HG03571 (cell line): Measurements from ENCODE around the gene PDE3B.
"Not testable (repeated sequence)": the region's sequence is repeated elsewhere in the genome, so short reads cannot be mapped to it uniquely, and the experiment has no call there.

Source experiments
- ATAC-seq: cut with Tn5 transposase; IDR thresholded peaks from one replicate; pipeline ENCODE4 v1.9.1; 2021; ENCODE audit not compliant: unreplicated experiment

PDE3B gene

DNA sequence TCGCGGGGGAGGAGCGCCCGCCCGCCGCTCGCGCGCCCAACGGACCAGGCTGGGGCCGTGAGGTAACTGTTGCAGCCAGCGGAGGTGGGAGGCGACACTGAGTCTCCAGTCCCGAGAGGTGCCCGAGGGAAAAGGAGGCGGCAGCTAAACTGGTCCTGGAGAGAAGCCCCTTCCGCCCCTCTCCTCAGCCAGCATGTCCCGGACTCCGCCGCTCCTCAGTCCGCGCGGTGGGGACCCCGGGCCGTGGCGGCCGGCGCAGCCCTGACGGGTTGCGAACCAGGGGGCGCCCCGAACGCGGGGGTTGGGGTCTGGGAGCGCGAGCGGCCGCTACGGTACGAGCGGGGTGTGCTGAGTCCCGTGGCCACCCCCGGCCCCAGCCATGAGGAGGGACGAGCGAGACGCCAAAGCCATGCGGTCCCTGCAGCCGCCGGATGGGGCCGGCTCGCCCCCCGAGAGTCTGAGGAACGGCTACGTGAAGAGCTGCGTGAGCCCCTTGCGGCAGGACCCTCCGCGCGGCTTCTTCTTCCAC, at the start of gene PDE3B:
Gene PDE3B, plus strand, starts transcription at position 108 of the 529 bp plus-strand sequence. Its CDS starts 272 bp downstream, at position 380.
- ATAC-seq, result peak; percentile 39

DNA sequence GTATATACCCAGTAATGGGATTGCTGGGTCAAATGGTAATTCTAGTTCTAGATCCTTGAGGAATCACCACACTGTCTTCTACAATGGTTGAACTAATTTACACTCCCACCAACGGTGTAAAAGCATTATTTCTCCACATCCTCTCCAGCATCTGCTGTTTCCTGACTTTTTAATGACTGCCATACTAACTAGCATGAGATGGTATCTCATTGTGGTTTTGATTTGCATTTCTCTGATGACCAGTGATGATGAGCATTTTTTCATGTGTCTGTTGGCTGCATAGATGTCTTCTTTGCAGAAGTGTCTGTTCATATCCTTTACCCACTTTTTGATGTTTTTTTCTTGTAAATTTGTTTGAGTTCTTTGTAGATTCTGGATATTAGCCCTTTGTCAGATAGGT, 48.3 kb upstream of the PDE3B start:
- not testable (repeated sequence) for ATAC-seq

DNA sequence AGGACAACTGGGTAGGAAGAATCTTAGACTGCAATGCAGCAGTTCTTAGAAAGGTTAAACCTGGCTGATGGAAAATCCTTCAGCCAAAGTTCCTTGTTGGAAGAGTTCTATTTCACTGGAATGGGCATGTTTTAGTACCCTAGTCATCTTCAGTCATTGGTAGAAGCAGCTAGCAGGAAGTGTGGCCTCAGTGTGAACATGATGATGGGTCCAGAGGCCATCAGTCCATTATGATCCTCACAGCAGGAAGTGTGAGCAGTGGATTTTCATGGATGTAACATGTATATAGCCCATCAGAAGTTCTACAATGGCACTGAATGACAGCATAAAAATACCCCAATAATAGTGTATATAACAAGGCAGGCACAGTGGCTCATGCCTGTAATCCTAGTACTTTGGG, 35.9 kb upstream of the PDE3B start:
- ATAC-seq, result no peak

DNA sequence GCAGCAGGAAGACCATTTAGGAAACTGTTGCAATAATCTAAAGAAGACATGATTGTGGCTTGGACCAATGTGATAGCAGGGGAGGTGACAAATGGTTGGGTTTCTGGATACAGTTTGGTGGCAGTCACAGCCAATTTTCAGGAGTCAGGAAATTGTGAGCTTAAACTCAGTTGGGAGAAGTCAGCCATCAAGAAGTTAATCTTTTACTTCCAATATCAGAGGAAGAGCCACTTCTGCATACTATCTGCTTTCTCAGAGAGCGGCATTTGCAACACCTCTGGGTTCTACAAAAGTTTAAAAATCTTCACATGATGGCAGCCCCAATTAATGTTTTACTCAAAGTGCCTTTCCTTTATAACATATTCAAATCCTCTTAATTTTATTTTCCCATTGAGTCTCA, 33.7 kb upstream of the PDE3B start:
- no peak for ATAC-seq

DNA sequence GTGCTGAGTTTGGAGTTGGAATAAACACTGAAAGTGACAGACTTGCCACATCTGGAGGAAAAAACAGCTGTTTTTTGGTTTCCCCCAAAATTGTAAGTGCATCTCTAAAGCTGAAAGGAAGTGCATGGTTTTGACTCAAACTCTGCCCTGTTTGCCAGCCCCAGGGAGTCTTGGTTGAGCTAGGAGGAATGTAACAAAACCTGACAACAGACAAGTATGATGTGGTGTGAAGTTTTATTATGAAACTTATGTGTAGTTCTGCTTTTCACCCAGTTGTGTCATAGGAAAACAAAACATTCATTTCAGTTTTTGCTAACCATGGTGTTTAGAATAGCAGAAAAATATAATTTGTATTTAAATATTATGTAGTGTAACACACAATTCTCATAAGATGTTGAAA, 31.7 kb upstream of the PDE3B start:
- no peak for ATAC-seq

DNA sequence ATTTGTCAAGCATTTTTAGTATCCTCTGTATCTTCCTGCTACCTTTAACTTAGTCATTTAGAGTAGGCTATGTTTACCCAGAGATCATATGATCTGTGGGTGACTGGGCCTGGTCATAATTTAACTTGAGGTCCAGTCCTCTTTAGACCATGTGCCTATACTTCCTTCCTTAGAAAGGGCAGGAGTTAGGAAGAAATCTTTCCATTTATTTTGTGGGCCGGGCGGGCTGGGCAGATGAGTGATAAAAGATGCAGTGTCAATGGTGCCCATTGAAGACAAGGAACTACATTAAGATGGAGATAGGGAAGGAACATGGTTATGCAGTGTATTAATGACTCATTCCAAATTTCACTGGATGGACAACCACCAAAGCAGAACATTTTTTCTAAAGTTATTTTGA, 30.9 kb upstream of the PDE3B start:
- ATAC-seq, result no peak

DNA sequence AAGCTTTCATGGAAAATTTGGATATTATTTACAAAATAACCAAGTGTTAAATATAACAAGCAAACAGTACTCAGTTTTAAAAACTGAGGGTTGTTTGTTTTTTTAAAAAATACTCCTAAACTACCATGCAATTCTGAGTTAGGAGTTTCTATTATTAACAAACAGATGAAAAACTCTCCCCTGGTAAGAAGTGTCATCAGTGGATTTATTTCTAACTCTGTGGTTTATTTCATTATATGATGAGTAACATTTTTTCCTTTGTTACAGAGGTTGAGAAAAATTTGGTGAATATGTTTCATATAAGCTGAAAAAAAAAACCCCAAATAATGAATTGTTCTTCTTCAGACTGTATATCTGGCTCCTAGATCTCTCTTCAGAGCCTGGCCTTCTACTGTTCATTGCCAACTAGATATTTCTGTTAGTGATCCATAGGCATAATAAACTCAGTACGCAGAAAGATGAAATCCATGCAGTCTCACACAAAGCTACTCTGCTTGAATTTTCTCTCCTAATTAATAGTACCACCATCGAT, 29.4 kb upstream of the PDE3B start:
- no peak for ATAC-seq

DNA sequence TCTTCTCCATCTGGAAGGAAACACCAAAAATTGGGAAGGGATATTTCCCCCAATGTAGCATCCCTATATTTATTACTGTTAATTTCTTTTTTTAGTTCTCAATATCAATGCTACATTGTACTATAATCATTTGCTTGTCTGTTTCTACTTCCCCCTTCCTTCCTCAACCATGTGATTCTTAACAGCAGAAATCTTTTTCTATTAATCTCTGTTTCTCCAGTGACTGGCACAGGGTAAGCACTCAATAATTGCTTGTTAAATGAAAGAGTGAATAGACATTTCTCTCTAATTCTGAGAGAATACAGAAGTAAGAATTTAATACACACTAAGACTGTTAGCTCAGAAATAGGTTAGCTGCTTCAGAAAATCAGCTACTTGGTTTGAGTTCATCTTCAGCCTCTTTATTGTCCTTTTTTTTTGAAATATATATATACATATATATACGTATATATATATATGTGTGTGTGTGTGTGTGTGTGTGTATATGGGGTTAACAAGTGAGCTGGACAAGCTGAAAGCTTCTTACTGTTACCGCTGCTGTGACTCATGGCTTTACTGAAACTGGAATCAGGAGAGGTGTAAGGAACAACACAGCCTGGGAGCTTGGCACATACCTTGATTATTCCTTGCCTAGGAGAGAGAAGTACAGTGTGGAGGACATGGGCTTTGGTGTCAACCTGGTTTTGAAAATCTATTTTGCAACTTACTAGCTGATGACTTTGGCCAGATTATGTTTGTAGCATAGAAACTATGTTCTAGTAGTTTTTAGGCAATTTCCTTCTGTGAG, 26.2 kb upstream of the PDE3B start:
- no peak for ATAC-seq

DNA sequence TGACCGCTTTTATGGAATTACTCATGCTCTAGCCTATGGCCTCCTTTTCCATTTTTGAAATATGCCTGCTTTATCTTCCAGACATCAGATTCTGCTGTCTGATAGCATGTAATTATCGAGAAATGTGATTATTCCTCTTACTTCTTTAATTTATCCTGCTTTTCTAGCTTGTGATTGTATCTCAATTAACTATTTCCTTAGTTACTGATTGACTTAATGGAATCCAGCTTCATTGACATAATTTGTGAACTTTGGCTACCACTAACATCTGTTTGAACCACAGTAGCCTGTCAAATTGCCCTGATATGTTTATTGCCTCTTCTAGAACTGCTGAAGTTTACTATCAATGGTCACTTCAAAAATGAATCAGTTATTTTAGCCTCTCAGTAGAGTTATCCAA, 25.5 kb upstream of the PDE3B start:
- ATAC-seq, result no peak

DNA sequence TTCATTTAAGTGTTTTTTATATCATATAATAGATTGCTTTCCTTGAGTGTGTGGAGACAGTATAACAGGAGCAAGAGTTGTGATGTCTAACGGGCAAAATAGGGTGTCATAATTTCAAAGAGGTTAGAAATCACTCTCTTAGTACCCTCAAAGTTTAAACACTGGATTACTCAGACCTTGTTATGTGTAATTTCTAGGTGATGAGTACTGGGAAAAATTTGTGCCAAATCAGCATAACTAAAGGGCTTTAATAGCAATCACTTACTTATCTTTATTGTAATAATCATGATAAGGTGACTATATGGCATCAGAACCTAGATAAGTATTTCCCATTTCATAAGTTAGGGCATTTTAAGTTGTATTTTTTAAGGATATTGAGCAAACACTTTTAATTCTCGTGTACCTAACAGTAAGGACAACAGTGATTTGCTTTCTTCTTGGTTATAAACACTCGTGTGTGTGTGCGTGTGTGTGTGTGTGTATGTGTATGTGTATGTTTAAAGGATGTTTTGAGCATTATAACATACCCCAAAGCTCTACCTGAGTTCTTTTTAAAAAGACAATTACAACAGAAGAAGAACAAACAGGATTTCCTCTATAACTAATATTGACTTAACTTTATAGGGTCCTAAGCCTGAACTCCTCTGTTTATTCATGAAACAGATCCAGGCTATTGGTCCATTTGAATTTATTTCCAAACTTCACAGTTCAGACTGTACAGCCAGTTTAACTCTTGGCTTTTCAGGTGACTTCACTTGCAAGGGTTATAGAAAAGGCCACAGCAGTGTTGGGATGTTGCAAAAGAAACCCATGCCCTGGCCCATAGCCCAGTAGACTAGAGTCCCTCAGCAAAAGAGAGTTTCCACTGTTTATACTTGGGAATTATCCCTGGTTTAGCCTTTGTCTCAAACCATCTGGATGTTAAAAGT, 23.7 kb upstream of the PDE3B start:
- no peak for ATAC-seq

DNA sequence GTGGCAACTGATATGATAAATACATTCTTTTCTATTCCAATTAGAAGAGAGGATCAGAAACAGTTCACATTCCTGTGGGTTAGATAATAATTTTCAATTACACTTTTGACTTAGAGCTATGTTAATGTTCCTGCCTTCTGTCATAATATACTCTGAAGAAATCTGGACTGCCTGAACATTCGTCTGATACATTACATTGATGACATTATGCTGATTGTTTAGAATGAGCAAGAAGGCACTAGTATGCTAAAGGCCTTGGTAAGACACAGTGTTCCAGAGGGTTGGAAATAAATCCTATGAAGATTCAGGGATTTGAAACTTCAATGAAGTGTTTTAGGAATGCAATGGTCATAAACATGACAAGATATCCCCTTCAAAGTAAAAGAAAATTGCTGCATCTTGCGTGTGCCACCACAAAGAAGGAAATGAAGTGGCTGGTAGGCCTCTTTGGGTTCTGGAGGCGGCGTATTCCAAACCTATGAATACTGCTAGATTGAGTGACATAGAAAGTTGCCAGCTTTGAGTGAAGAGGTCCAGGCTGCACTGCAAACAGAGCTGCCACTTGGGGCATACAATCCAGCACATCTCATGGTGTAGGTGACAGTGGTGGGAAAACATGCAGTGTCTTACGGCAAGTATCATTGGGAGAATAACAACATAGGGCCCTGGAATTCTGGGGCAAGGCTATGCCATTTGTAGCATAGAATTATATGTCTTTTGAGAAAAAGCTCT, 21.2 kb upstream of the PDE3B start:
- ATAC-seq, result no peak

DNA sequence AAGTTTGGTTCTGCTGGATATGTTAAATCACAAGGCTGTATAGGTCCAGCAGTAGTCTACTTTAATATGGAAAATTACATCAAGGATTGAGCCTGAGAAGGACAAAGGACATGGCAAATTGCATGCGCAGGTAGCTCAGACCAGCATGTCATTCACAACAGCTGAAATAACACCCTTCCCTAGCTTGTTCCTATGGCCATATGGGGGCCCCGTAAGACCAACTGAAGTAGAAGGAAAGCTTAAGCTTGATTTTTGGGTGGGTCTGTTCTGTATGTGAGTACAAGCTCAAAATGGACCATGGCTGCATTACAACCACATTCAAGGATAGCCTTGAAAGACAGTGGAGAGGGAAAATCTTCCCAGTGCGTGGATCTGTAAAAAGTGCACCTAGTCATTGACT, 20.6 kb upstream of the PDE3B start:
- no peak for ATAC-seq

DNA sequence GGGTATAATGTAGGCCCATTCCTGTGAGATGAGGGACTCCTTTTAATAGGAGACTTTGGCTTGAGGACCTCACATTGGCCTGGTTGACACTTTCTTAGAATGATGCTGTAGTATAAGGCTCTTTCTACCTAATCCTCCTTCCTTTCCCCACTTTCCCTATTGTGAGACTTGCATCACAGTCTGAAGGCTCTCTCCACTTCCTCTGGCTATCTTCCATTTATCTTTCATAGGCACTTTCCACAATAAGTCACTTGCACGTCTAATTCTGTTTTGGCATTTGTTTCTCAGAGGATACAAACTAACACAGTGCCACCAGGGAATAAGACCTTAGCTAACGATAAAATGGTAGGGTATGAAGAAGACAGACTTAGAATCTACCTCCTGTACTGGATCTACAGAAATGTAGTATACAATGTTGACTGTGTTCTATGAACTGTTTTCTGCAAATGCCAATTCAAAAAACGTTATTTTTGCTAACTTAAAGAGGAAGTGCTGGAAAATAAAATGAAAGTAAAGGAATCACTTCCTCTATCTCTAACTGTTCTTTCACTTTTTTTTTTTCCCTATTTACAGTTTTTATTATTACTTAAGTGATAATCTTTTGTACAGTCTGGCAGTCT, 17.9 kb upstream of the PDE3B start:
- ATAC-seq, result no peak

DNA sequence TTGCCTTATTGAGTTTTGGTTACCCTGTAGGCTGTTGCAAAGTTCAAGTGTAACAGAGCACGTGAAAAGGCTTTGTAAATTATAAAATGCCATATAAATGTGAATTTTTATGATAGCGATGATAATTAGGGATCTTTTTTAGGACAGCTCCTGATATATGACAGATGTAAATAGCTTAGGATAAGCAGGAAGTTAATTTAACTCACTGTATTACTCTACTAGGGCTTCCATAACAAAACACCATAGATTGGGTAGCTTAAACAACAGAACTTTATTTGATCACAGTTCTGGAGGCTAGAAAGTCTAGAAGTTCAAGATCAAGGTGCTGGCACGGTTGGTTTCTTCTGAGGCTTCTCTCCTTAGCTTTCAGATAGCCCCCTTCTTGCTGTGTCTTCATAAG, 17.0 kb upstream of the PDE3B start:
- ATAC-seq, result no peak

DNA sequence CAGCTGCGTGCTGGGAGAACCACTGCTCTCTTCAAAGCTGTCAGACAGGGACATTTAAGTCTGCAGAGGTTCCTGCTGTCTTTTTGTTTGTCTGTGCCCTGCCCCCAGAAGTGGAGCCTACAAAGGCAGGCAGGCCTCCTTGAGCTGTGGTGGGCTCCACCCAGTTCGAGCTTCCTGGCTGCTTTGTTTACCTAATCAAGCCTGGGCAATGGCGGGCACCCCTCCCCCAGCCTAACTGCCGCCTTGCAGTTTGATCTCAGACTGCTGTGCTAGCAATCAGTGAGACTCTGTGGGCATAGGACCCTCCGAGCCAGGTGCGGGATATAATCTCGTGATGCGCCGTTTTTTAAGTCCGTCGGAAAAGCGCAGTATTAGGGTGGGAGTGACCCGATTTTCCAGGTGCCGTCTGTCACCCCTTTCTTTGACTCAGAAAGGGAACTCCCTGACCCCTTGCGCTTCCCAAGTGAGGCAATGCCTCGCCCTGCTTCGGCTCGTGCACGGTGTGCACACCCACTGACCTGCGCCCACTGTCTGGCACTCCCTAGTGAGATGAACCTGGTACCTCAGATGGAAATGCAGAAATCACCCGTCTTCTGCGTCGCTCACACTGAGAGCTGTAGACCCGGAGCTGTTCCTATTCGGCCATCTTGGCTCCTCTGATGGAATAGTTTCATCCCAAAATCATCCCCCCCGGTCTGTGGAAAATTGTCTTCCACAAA, 9.9 kb upstream of the PDE3B start:
- not testable (repeated sequence) for ATAC-seq

DNA sequence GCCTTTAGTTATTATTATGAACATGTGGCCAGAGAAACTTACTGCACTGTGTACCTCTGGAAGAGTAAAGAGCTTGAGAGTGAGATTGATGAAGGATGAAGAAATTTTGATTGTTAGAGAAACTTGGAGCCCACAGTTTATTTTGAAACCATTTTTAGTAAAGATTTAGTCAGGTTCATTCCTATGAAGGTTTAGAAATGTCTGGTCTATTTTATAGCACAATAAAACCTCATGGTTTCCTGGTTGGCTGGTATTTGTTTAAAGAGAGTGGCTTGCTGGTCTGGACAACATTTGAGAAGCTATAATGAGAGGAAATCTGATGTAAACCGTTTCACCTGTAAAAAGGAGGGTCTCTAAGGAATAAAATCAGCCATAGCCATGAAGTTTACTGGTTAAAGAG, 8.8 kb upstream of the PDE3B start:
- no peak for ATAC-seq

DNA sequence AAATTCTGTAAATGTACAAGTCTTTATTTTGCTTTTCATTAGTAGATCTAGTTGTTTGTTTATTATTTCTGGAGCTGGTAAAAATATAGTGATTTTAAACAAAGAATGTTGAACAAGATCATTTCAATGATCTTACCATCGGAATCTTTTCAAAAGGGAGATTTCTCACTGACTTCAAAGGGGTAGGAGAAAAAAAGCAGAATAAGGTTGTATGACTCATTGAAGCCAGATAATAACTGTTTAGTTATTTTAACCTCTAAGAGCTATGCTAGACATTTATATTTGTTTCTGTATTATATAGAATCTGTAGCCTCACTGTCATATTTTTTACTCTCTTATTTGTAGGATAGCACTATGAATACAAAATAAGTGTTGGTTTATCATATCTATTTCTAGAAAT, 8.1 kb upstream of the PDE3B start:
- no peak for ATAC-seq

DNA sequence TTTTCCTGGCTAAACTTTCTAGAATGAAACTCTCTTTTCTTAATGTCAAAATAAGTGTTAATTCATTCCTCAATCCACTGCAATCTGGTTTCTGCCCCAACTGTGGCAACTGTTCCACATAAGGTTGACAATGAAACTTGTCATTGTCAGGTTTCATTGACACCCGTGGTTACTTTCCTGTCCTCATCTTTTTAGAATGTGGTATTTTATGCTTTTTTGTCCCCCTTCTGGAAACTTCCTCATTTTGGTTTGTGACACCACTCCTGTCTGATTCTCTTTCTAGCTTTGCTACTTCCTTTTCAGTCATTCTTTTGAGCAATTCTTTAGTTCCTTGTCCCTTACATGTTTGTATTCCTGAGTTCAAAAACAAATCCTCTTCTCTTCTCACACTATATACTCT, 7.5 kb upstream of the PDE3B start:
- ATAC-seq, result no peak

DNA sequence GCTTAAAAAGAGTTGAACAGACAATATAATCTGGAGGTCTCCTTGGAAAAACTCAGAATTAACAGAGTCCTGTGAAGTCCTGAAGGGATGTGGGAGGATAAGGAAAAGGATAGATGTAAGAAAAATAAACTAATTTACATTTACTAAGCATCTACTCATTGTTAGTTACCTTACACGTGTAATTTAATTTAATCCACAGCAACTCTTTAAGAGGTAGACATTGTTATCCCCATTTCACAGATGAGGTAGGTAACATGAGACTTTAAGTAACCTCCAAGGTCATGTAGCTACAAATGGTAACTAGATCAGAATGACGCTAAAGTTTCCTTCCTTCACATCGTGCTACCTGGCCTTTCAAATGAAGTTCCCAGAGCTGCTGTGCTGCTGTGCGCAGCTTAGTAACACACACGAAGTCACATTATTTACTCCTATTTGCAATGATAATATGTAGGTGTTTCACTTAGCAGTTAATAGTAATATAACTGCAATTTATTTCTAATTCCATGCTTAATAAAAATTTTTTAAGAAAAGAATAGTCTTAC, 5.7 kb upstream of the PDE3B start:
- no peak for ATAC-seq

DNA sequence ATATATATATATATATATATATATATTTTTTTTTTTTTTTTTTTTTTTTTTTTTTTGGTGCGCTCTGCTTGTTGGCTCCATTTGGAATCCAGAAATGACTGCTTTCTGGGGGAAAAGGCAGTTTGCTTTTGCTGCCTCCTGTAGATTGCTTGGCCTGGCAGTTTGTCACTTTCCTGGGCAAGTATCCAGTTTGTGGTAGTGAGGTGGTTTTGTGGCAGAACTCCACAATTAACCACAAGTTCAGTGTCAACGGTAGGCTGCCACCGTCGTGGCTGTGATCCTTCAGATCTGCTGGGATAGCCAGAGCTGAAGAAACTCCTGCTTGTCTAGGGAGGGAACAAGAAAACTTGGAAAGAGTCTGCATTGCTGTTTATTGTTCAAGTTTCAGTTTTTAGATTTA, 5.0 kb upstream of the PDE3B start:
- no peak for ATAC-seq
